ENCODE results near the gene EIF3K. TPM values are rescaled to one million over a fixed set of nuclear protein-coding genes. Genes with fewer than 3 reads are reported as not detected.

Gene EIF3K
- total and polyA plus RNA-seq, 2 of the 13 experiments (the other 11 are each of a cell fraction or from before 2014, with no cell fraction given), result 179 to 258 TPM

DNA sequence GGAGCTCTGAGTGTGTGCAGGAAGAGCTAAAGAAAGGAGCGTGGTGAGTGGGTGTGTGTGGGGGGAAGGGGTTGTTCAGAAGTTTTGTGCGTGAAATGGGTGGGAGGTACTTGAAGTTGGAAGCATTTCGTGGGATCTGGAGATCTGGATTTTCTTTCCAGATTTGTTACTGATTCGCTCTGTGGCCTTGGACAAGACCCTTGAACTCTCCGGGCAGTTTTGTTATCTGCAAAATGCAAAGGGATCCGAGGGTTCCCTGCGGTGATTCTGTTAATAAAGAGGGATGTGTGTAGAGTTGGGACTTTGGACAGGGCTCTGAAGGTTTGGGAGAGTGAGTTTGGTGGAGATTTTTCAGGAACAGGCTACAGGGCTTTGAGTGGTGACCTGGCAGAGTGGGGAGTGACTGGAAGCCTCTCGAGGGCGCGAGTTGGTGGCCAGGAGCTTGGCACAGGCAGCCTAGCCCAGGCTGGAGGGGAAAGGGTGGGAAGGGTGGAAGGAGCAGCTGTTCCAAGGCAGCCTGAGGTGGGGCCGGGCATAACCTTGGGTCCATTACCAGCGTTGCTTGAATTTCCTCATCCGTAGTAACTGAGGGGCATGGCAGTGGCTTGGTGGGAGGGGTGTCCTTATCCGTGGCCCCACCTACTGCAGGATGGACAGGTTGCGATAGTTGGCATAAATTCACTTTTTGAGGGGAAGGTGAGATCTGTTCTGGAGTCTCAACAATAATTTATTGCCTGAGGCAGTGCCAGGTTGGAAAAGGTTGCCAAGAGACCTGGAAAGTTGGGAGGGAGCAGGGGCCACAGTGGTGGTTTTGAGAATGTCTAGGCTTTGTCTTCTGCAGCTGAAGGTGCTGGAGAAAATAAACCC is 30.6 kb downstream of the EIF3K start (continued):
- TF ChIP-seq, protein P1, sequence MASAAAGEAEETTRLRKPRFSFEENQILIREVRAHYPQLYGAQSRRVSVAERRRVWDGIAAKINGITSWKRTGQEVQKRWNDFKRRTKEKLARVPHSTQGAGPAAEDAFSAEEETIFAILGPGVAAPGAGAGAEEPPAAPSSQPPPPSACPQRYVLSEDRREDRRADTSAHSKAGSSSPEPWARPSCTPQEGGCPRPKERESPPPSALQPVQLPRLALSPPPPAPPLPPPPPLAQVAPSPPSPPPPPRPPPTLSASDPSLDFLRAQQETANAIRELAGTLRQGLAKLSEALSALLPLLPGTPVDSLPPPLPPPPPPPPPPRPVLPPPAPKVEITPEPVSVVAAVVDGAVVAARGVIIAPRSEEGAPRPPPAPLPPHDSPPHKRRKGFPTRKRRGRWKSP (CRISPR knock-in tag; IDR thresholded peaks at IDR 0.05), result peak; percentile 33; the same call in 1 of the 2 replicates
- TF ChIP-seq ARHGAP35 (CRISPR knock-in tag; IDR thresholded peaks at IDR 0.05; ENCODE audit: borderline replicate concordance), result no peak
- peak; percentile 26 for TF ChIP-seq PRPF4 (IDR thresholded peaks at IDR 0.05; ENCODE audit: low read depth, low read length, poor library complexity, severe bottlenecking)
- TF ChIP-seq CHCHD3 (CRISPR knock-in tag; IDR thresholded peaks at IDR 0.05), result no peak
- TF ChIP-seq PHF21A (CRISPR knock-in tag; IDR thresholded peaks at IDR 0.05), result peak; percentile 89
- TF ChIP-seq, protein P2, sequence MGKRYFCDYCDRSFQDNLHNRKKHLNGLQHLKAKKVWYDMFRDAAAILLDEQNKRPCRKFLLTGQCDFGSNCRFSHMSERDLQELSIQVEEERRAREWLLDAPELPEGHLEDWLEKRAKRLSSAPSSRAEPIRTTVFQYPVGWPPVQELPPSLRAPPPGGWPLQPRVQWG (CRISPR knock-in tag; IDR thresholded peaks at IDR 0.05; ENCODE audit: borderline replicate concordance, low read depth), result no peak
- TF ChIP-seq, protein P3, sequence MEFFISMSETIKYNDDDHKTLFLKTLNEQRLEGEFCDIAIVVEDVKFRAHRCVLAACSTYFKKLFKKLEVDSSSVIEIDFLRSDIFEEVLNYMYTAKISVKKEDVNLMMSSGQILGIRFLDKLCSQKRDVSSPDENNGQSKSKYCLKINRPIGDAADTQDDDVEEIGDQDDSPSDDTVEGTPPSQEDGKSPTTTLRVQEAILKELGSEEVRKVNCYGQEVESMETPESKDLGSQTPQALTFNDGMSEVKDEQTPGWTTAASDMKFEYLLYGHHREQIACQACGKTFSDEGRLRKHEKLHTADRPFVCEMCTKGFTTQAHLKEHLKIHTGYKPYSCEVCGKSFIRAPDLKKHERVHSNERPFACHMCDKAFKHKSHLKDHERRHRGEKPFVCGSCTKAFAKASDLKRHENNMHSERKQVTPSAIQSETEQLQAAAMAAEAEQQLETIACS (CRISPR knock-in tag; IDR thresholded peaks at IDR 0.05), result peak; percentile 51; the same call in 1 of the 2 replicates
- no peak for TF ChIP-seq SP5 (CRISPR knock-in tag; IDR thresholded peaks at IDR 0.05; ENCODE audit: borderline replicate concordance, low read depth)
- TF ChIP-seq, protein P4, sequence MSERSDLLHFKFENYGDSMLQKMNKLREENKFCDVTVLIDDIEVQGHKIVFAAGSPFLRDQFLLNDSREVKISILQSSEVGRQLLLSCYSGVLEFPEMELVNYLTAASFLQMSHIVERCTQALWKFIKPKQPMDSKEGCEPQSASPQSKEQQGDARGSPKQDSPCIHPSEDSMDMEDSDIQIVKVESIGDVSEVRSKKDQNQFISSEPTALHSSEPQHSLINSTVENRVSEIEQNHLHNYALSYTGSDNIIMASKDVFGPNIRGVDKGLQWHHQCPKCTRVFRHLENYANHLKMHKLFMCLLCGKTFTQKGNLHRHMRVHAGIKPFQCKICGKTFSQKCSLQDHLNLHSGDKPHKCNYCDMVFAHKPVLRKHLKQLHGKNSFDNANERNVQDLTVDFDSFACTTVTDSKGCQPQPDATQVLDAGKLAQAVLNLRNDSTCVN (CRISPR knock-in tag; IDR thresholded peaks at IDR 0.05; ENCODE audit: borderline replicate concordance), result peak; percentile 99
- no peak for TF ChIP-seq HCFC1 (IDR thresholded peaks at IDR 0.05; ENCODE audit: low read depth, low read length)
- TF ChIP-seq KLF11 (CRISPR knock-in tag; IDR thresholded peaks at IDR 0.05), result no peak
- TF ChIP-seq PAWR (CRISPR knock-in tag; IDR thresholded peaks at IDR 0.05; ENCODE audit: borderline replicate concordance), result no peak
- no peak; the same call in 1 of the 2 replicates for TF ChIP-seq DPF2 (CRISPR knock-in tag; IDR thresholded peaks at IDR 0.05; ENCODE audit: borderline replicate concordance, low read depth)
- peak; percentile 94; the same call in 1 of the 2 replicates for TF ChIP-seq NCOR1 (IDR thresholded peaks at IDR 0.05; ENCODE audit: borderline replicate concordance, low read length)
- TF ChIP-seq JDP2 (CRISPR knock-in tag; IDR thresholded peaks at IDR 0.05; ENCODE audit: borderline replicate concordance), result no peak
- TF ChIP-seq, protein P5, sequence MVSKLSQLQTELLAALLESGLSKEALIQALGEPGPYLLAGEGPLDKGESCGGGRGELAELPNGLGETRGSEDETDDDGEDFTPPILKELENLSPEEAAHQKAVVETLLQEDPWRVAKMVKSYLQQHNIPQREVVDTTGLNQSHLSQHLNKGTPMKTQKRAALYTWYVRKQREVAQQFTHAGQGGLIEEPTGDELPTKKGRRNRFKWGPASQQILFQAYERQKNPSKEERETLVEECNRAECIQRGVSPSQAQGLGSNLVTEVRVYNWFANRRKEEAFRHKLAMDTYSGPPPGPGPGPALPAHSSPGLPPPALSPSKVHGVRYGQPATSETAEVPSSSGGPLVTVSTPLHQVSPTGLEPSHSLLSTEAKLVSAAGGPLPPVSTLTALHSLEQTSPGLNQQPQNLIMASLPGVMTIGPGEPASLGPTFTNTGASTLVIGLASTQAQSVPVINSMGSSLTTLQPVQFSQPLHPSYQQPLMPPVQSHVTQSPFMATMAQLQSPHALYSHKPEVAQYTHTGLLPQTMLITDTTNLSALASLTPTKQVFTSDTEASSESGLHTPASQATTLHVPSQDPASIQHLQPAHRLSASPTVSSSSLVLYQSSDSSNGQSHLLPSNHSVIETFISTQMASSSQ (IDR thresholded peaks at IDR 0.05; ENCODE audit: low read depth), result no peak
- TF ChIP-seq, protein P5 (CRISPR knock-in tag; IDR thresholded peaks at IDR 0.05; ENCODE audit: borderline replicate concordance), result peak; percentile 49; the same call in 1 of the 2 replicates
- no peak for TF ChIP-seq ZBTB3 (CRISPR knock-in tag; IDR thresholded peaks at IDR 0.05; ENCODE audit: borderline replicate concordance, low read depth)
- TF ChIP-seq ZNF781 (CRISPR knock-in tag; IDR thresholded peaks at IDR 0.05; ENCODE audit: borderline replicate concordance, not compliant biosample characterization), result no peak
- peak; percentile 43; the same call in 1 of the 2 replicates for TF ChIP-seq SALL2 (CRISPR knock-in tag; IDR thresholded peaks at IDR 0.05)

Measured in HepG2 (cell line).